HG03280 (cell line): ENCODE results near the gene COL20A1.
"Not testable (repeated sequence)": the region's sequence is repeated elsewhere in the genome, so short reads cannot be mapped to it uniquely, and the experiment has no call there.

Experiments
- ATAC-seq: cut with Tn5 transposase; IDR thresholded peaks from one replicate; pipeline ENCODE4 v1.9.1; 2021; ENCODE audit warnings: mild to moderate bottlenecking, moderate library complexity; ENCODE audit not compliant: unreplicated experiment

Gene COL20A1

GRCh38 chr20:63330084-63330760 lies 37.2 kb downstream of the COL20A1 start:
- ATAC-seq, result no peak

GRCh38 chr20:63330940-63331339 lies 38.0 kb downstream of the COL20A1 start:
- ATAC-seq, result no peak

- ATAC-seq, result no peak
These were observed 38.9 kb downstream of the COL20A1 start for GRCh38 chr20:63331741-63332400.

GRCh38 chr20:63332488-63333240 lies 39.7 kb downstream of the COL20A1 start:
- ATAC-seq, result no peak

- no peak for ATAC-seq
These were observed 40.4 kb downstream of the COL20A1 start for GRCh38 chr20:63333241-63333836.

GRCh38 chr20:63334356-63334755 lies 41.4 kb downstream of the COL20A1 start:
- no peak for ATAC-seq

GRCh38 chr20:63335060-63335459 lies 42.1 kb downstream of the COL20A1 start:
- not testable (repeated sequence) for ATAC-seq

GRCh38 chr20:63335711-63336110 lies 42.7 kb downstream of the COL20A1 start:
- no peak for ATAC-seq

- no peak for ATAC-seq
These were observed 43.3 kb downstream of the COL20A1 start for GRCh38 chr20:63336232-63336752.

GRCh38 chr20:63337786-63338420 lies 44.9 kb downstream of the COL20A1 start:
- no peak for ATAC-seq

- ATAC-seq, result not testable (repeated sequence)
These were observed 46.4 kb downstream of the COL20A1 start for GRCh38 chr20:63339154-63340094.

- ATAC-seq, result not testable (repeated sequence)
These were observed 47.2 kb downstream of the COL20A1 start for GRCh38 chr20:63340158-63340688.

GRCh38 chr20:63342561-63343459 lies 49.8 kb downstream of the COL20A1 start:
- no peak for ATAC-seq

GRCh38 chr20:63343460-63344445 lies 50.8 kb downstream of the COL20A1 start:
- no peak for ATAC-seq

GRCh38 chr20:63344616-63345327 lies 51.8 kb downstream of the COL20A1 start:
- no peak for ATAC-seq

GRCh38 chr20:63345328-63346100 lies 52.5 kb downstream of the COL20A1 start:
- ATAC-seq, result no peak
